Fibroblast of skin of abdomen (primary cell): ENCODE data around the gene SLC9A2.

Source experiments
- DNase-seq: peaks from one replicate; pipeline ENCODE4 v3.0.0-alpha.2; 2013

The SLC9A2 gene

GRCh38 chr2:102726128-102727087 lies 107.1 kb downstream of the SLC9A2 start:
- DNase-seq, result no peak

- DNase-seq, result peak; percentile 8
Measured at GRCh38 chr2:102735416-102736109, 116.2 kb downstream of the SLC9A2 start.

- DNase-seq, result no peak
Measured at GRCh38 chr2:102736110-102736409, 116.7 kb downstream of the SLC9A2 start.

GRCh38 chr2:102736410-102737409 lies 117.4 kb downstream of the SLC9A2 start:
- peak; percentile 55 for DNase-seq

GRCh38 chr2:102737431-102737830 lies 118.1 kb downstream of the SLC9A2 start:
- DNase-seq, result no peak

- DNase-seq, result no peak
Measured at GRCh38 chr2:102743259-102743658, 123.9 kb downstream of the SLC9A2 start.

- no peak for DNase-seq
Measured at GRCh38 chr2:102748107-102748506, 128.8 kb downstream of the SLC9A2 start.

GRCh38 chr2:102749938-102750337 lies 130.6 kb downstream of the SLC9A2 start:
- DNase-seq, result no peak

GRCh38 chr2:102753563-102754159 lies 134.3 kb downstream of the SLC9A2 start:
- DNase-seq, result peak; percentile 51

GRCh38 chr2:102754456-102755145 lies 135.2 kb downstream of the SLC9A2 start:
- DNase-seq, result no peak

- no peak for DNase-seq
Measured at GRCh38 chr2:102755284-102755683, 135.9 kb downstream of the SLC9A2 start.

GRCh38 chr2:102758439-102758838 lies 139.1 kb downstream of the SLC9A2 start:
- DNase-seq, result no peak
